GM21737 (cell line): ENCODE results near the gene DMRT1.
A peak's percentile ranks its signal among the peaks of the same experiment; 100 is the strongest.
"Not testable (repeated sequence)": the region's sequence is repeated elsewhere in the genome, so short reads cannot be mapped to it uniquely, and the experiment has no call there.

Source experiments
- ATAC-seq: cut with Tn5 transposase; IDR thresholded peaks from one replicate; pipeline ENCODE4 v1.9.1; 2021; ENCODE audit warnings: mild to moderate bottlenecking, moderate library complexity; ENCODE audit not compliant: unreplicated experiment

Gene DMRT1

DNA sequence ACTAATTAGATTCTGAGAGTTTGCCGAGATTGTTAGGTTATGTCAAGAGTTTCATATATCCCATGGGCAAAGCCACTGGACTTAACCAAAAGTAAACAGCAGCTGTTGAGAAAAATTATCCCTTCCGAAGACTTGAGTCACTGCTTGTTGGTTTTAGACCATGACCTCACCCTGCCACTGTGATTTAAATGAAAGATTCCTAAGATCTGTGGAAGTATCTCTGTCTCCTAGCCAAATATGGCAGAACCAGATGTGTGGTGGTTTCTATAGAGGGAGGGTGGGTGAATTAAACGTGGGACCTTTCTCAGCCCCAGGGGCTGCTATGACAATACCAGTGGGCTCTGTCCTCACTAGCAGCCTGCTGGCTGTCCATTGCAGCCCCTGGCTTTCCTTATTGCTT lies 154.3 kb downstream of the DMRT1 start:
- no peak for ATAC-seq

DNA sequence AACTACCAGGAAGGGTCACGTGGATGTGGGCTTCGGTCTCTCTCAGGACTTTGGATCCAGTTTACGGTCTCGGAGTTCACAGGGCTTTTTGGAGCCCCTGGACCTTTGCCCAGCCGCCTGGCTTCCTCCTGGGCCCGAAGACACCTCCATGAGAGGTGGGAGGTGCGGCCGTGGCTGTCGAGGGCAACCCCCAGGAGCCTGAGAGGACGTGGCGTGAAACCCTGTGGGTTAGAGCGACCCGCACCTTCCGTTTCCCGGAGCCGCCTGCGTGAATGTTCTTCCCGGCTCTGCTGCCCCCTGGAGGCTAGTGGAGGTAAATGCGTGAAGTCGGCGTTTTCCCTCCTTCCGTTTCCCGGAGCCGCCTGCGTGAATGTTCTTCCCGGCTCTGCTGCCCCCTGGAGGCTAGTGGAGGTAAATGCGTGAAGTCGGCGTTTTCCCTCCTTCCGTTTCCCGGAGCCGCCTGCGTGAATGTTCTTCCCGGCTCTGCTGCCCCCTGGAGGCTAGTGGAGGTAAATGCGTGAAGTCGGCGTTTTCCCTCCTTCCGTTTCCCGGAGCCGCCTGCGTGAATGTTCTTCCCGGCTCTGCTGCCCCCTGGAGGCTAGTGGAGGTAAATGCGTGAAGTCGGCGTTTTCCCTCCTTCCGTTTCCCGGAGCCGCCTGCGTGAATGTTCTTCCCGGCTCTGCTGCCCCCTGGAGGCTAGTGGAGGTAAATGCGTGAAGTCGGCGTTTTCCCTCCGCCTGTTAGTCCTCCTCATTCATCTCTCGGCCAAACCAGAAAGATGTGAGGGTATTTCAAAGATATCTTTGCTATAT lies 157.0 kb downstream of the DMRT1 start:
- ATAC-seq = not testable (repeated sequence)

DNA sequence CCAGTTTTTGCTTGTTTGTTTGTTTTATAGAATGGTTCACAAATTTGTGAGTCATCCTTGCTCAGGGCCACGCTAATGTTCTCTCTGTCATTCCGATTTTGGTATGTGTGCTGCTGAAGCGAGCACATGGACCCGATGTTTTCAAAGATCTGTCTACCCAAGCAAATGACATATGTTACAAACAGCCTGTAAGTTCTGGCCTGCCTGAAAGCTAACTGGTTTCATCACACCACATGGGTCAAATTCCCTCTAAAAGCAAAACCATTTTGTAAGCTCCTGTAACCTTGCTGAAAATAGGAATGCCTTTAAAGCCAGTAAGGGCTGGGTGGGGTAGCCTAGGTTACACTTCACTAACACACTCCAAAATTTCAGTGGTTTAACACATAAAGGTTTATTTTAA lies 160.3 kb downstream of the DMRT1 start:
- ATAC-seq = no peak

DNA sequence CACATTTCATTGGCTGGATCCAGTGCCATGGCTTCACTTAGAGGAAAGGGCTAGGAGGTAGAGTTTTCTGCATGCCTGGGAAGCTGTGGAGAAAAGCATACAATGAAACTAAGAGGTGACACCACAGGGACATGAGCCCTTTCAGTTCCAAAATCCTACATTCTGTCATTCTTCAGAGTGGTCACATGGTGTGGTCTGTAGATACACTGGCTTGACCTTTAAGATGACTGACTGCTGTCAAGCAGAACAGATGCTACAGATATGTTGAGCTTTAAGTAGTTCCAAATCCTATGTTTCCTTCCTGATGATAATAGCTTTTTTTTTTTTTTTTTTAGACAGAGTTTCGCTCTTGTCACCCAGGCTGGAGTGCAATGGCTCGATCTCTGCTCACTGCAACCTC lies 161.2 kb downstream of the DMRT1 start:
- no peak for ATAC-seq

DNA sequence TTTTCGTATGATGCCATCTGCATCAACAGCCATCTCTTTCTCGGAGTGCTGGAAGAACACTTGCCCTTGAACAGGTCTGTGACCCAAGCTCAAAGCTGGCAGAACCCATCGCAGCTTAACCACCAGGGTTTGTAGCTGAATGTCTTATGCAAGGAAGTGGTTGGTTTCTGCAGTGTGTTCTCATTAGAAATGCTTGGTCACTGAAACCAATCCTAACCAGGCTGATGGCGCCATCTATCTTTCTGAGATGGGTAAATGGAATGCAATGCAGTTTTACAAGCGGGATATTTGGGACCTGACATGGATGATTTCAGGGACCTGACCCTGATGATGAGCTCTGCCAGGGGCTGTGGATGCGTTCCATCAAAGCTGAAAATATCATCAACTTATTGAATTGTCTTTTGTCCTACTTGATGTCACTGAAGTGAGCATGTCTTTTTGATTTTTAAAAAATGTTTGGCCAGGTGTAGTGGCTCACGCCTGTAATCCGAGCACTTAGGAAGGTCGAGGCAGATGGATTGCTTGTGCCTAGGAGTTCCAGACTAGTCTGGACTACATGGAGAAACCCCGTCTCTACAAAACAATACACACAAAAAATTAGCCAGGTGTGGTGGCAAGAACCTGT lies 163.7 kb downstream of the DMRT1 start:
- peak; percentile 59 for ATAC-seq

DNA sequence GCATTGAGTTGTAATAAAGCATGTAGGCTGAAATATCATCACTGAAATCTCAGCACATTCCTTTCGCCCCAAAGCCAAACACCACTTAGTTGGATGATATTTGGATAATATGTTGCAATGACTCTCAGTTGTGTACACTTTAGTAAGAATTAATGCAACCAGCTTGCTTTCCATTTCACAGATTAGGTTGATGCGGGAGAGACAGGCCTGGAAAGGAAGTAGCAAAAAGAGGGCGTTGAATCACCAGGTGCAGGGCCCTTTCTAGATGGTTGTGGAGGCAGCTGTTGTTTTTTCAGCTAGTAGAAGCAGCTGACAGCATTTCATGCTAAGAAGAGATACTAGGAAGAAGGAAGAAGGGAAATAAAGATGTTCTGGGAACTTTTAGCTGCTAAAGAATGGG lies 165.8 kb downstream of the DMRT1 start:
- no peak for ATAC-seq

DNA sequence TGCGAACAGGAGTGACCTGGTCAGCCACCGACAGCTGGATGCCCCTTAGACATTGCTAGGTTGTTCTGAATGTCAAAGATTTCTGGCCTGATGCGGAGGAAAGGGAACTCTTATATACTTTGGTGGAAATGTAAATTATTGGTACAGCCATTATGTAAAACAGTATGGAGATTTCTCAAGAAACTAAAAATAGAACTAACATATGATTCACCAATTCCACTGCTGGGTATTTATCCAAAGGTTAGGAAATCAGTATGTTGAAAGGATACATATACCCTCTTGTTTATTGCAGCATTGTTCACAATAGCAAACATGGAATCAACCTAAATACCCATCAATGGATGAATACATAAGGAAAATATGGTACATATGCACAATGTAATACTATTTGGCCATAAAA lies 166.7 kb downstream of the DMRT1 start:
- ATAC-seq = no peak

DNA sequence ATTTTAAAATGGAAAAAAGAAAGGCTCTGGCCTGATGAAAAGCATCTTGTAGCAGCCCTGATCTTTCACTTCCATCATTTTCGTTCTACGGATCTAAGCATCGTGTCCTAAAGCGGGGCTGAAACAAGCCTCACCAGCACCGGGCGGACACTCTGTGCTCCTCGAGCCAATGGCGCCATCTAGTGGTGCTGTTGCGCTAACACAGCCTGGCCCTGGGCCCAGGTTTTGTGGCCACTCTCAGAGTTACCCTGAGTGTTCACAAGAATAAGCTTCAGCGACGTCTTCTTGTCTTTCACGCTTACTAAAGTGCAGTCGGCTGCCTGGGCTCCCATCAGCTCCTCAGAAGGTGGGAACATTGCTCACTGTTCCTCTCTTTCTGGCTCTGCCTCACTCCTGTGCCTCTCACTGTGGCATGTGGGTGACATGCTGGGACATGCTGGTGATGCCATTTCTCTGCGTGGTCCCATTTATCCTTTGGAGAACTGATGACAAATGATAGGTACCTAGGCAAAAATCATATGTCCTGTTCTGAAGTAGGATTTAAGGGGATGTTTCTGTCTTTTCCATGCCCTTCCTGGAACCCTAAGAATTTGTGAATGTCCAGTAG lies 167.7 kb downstream of the DMRT1 start:
- peak; percentile 97 for ATAC-seq

DNA sequence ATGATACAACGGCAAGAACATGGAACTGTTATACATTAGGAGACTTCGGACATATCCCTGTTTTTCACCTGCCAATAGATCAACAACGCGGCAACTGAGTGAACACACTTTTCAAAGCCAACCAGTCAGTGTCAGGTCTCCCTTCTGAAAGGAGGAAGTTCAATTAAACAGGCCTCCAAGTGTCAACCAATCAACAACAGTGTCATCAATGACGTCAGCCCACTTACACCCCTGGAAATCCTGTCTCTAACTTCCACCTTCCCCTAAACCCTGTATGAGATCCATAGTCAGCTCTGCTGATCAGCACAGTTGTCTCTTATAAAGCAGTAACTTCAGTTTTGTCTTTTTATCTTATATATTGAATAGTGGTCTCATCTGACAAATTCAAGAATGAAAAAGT lies 171.5 kb downstream of the DMRT1 start:
- no peak for ATAC-seq

DNA sequence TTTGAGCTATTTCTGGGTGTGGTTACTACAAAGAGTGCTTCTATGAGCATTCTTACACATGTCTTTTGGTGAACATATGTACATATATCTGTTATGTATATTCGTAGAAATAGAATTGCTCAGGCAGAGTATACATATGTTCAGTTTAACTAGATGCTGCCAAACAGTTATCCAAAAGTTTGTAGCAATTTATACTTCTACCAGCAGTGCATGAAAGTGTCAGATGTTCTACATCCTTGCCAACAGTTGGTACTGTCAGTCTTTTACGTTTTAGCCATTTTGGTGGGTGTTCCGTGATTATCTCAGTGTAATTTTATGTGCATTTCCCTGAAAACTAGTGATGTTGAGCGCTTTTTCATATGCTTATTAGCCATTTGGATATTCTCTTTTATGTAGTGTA lies 172.7 kb downstream of the DMRT1 start:
- no peak for ATAC-seq

DNA sequence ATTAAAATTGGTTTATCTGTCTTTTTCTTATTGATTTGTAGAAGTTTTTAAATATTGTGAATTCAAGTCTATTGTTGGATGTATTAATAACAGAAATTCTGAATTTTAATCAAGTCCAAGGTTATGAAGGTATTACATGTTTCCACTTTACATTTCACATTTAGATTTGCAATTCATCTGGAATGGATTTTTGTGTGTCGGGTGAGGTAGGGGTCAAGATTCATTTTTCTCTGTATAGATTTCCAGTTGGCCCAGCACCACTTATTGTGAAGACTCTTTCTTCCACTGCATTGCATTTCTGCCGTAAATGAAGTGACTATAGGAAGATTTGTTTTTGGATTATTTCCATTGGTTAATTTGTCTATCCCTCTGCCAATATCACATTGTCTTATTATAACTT lies 173.1 kb downstream of the DMRT1 start:
- ATAC-seq = no peak

DNA sequence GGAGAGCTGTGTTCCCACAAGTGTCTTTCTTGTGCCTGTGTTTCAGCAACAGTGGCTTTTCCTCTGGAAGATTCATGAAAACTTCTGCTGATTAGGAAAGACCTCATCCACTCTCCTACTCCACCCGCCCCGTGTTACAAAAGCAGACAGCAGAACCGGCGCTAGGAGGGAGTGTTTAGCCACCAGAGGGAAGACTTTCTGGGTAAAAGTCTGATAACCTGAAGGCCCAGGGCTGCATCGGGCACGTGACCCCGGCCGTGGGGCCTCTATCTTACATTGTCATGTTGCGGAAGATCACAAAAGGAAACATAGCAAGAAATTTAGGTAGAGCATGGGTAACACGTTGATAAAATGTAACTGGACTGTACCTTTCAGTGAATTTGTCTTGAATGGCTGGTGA lies 176.6 kb downstream of the DMRT1 start:
- ATAC-seq = no peak
